ENCODE results near the gene UIMC1.

DNA sequence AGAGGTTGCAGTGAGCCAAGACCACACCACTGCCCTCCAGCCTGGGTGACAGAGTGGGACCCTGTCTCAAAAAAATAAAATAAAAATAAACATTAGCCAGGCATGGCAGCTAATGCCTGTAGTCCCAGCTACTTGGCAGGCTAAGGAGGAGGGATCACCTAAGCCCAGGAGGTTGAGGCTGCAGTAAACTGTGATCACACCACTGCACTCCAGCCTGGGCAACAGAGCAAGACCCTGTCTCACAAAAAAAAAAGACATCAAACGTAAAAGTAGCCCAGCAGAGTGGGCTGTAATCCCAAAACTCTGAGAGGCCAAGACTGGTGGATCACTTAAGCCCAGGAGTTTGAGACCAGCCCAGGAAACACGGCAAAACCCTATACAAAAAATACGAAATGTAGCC lies 19.0 kb downstream of the UIMC1 start:
- TF ChIP-seq FOXM1 (IDR thresholded peaks at IDR 0.05; ENCODE audit: borderline replicate concordance, low read depth) (no peak), EP300 (IDR thresholded peaks at IDR 0.05; ENCODE audit: borderline replicate concordance) (no peak), TAF1 (IDR thresholded peaks at IDR 0.05; ENCODE audit: low read depth) (no peak), YY1 (IDR thresholded peaks at IDR 0.05; ENCODE audit: low read depth) (no peak), CREB1 (IDR thresholded peaks at IDR 0.05; ENCODE audit: low read depth) (no peak), CEBPB (IDR thresholded peaks at IDR 0.05) (no peak), RAD21 (IDR thresholded peaks at IDR 0.05; ENCODE audit: low read depth) (no peak), EGR1 (IDR thresholded peaks at IDR 0.05) (no peak)
- TF ChIP-seq, protein P1, sequence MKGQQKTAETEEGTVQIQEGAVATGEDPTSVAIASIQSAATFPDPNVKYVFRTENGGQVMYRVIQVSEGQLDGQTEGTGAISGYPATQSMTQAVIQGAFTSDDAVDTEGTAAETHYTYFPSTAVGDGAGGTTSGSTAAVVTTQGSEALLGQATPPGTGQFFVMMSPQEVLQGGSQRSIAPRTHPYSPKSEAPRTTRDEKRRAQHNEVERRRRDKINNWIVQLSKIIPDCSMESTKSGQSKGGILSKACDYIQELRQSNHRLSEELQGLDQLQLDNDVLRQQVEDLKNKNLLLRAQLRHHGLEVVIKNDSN (IDR thresholded peaks at IDR 0.05): no peak
- TF ChIP-seq, protein P2, sequence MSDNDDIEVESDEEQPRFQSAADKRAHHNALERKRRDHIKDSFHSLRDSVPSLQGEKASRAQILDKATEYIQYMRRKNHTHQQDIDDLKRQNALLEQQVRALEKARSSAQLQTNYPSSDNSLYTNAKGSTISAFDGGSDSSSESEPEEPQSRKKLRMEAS (IDR thresholded peaks at IDR 0.05): no peak
- TF ChIP-seq, protein P3, sequence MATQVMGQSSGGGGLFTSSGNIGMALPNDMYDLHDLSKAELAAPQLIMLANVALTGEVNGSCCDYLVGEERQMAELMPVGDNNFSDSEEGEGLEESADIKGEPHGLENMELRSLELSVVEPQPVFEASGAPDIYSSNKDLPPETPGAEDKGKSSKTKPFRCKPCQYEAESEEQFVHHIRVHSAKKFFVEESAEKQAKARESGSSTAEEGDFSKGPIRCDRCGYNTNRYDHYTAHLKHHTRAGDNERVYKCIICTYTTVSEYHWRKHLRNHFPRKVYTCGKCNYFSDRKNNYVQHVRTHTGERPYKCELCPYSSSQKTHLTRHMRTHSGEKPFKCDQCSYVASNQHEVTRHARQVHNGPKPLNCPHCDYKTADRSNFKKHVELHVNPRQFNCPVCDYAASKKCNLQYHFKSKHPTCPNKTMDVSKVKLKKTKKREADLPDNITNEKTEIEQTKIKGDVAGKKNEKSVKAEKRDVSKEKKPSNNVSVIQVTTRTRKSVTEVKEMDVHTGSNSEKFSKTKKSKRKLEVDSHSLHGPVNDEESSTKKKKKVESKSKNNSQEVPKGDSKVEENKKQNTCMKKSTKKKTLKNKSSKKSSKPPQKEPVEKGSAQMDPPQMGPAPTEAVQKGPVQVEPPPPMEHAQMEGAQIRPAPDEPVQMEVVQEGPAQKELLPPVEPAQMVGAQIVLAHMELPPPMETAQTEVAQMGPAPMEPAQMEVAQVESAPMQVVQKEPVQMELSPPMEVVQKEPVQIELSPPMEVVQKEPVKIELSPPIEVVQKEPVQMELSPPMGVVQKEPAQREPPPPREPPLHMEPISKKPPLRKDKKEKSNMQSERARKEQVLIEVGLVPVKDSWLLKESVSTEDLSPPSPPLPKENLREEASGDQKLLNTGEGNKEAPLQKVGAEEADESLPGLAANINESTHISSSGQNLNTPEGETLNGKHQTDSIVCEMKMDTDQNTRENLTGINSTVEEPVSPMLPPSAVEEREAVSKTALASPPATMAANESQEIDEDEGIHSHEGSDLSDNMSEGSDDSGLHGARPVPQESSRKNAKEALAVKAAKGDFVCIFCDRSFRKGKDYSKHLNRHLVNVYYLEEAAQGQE (IDR thresholded peaks at IDR 0.05; ENCODE audit: low read depth): no peak

Data from Ishikawa (cell line).